IMR-90 (cell line): Measurements from ENCODE around the gene ANAPC5. TPM values are rescaled to one million over a fixed set of nuclear protein-coding genes. Genes with fewer than 3 reads are reported as not detected.

Experiments used
- ATAC-seq: fragments of 200-7000 bp; cut with Tn5 transposase; 2 replicates; pipeline ENCODE4 v1.9.1; 2020; ENCODE audit warnings: low read depth, mild to moderate bottlenecking, moderate library complexity
- BruUV-seq: library from RNA; stranded (reverse); fragments of 400-500 nt; replicated peaks from 2 replicates; lab custom pipeline; 2021; lab: Mats Ljungman, UMichigan
- CTCF ChIA-PET: fragments of 300-600 bp; formaldehyde crosslinking; extraction: SDS; loops from one replicate; lab custom pipeline; 2021; ENCODE audit warnings: antibody characterized with exemption; lab: Yijun Ruan, JAX
- POLR2A ChIA-PET: fragments of 300-600 bp; sonication (Branson Sonifier 250); formaldehyde crosslinking; loops from one replicate; lab custom pipeline; 2022; ENCODE audit warnings: antibody characterized with exemption; ENCODE audit not compliant: unreplicated experiment; lab: Charles Lee
- DNase-seq: peaks from one replicate; pipeline ENCODE4 v3.0.0; 2013
- H2AFZ ChIP-seq: replicated peaks from 2 replicates; pipeline ENCODE3; 2013; ENCODE audit warnings: low read length, mild to moderate bottlenecking; ENCODE audit not compliant: poor library complexity
- H2AK5ac ChIP-seq: 2 replicates; pipeline ENCODE4 v1.6.1; 2013; ENCODE audit warnings: low read depth, low read length, inconsistent platforms
- H2AK9ac ChIP-seq: replicated peaks from 2 replicates; pipeline ENCODE3; 2013; ENCODE audit warnings: mild to moderate bottlenecking, low read depth, low read length, moderate library complexity; ENCODE audit not compliant: poor library complexity
- H2BK120ac ChIP-seq: 2 replicates; pipeline ENCODE4 v1.6.1; 2013; ENCODE audit warnings: low read depth, low read length, inconsistent platforms
- H2BK15ac ChIP-seq: 3 replicates; pipeline ENCODE4 v1.6.1; 2013; ENCODE audit warnings: low read depth, low read length, inconsistent platforms
- H2BK20ac ChIP-seq: 2 replicates; pipeline ENCODE4 v1.6.1; 2013; ENCODE audit warnings: low read depth, mild to moderate bottlenecking, inconsistent platforms, low read length, moderate library complexity
- H2BK5ac ChIP-seq: 2 replicates; pipeline ENCODE4 v1.6.1; 2013; ENCODE audit warnings: mild to moderate bottlenecking, low read depth, low read length, inconsistent platforms; ENCODE audit not compliant: poor library complexity, severe bottlenecking
- H3K14ac ChIP-seq: replicated peaks from 2 replicates; pipeline ENCODE4 v1.6.1; 2013; ENCODE audit warnings: low read depth, low read length, inconsistent platforms
- H3K18ac ChIP-seq: 2 replicates; pipeline ENCODE4 v1.6.1; 2013; ENCODE audit warnings: low read depth, low read length, control low read depth
- H3K23ac ChIP-seq: 2 replicates; pipeline ENCODE4 v1.6.1; 2013; ENCODE audit warnings: low read depth, low read length, inconsistent platforms
- H3K27ac ChIP-seq: 2 replicates; pipeline ENCODE4 v1.5.1; 2013; ENCODE audit warnings: mild to moderate bottlenecking, control low read depth, low read length; ENCODE audit not compliant: insufficient read depth
- H3K27me3 ChIP-seq: 2 replicates; pipeline ENCODE4 v1.6.1; 2013; ENCODE audit warnings: low read length; ENCODE audit not compliant: control insufficient read depth, insufficient read depth
- H3K36me3 ChIP-seq: 2 replicates; pipeline ENCODE4 v1.6.1; 2013; ENCODE audit warnings: low read length, mixed read lengths; ENCODE audit not compliant: control insufficient read depth, insufficient read depth
- H3K4ac ChIP-seq: 2 replicates; pipeline ENCODE4 v1.6.1; 2013; ENCODE audit warnings: low read depth, low read length, inconsistent platforms
- H3K4me1 ChIP-seq: 2 replicates; pipeline ENCODE4 v1.6.1; 2013; ENCODE audit warnings: low read length, mixed read lengths; ENCODE audit not compliant: control insufficient read depth, insufficient read depth
- H3K4me2 ChIP-seq: 2 replicates; pipeline ENCODE4 v1.6.1; 2013; ENCODE audit warnings: low read depth, mild to moderate bottlenecking, control low read depth, low read length, moderate library complexity
- H3K4me3 ChIP-seq: 2 replicates; pipeline ENCODE4 v1.5.1; 2013; ENCODE audit warnings: low read depth, mild to moderate bottlenecking, control low read depth, low read length, moderate library complexity; ENCODE audit not compliant: insufficient read depth
- H3K56ac ChIP-seq: 2 replicates; pipeline ENCODE4 v1.6.1; 2013; ENCODE audit warnings: low read length, inconsistent platforms; ENCODE audit not compliant: insufficient read depth; ENCODE audit errors: extremely low read depth
- H3K79me1 ChIP-seq, 2 experiments: 2 replicates each; pipeline ENCODE4 v1.6.1; 2013; ENCODE audit warnings: low read length in 2 of 2, inconsistent platforms in 1 of 2, low read depth in 1 of 2
- H3K9ac ChIP-seq: 2 replicates; pipeline ENCODE4 v1.6.1; 2013; ENCODE audit warnings: low read depth, low read length, control low read depth
- H3K9me1 ChIP-seq: 2 replicates; pipeline ENCODE4 v1.6.1; 2013; ENCODE audit warnings: low read length, inconsistent platforms; ENCODE audit not compliant: insufficient read depth
- H3K9me3 ChIP-seq: 2 replicates; pipeline ENCODE4 v1.6.1; 2013; ENCODE audit warnings: low read length; ENCODE audit not compliant: control insufficient read depth, insufficient read depth
- H4K20me1 ChIP-seq: 2 replicates; pipeline ENCODE4 v1.6.1; 2013; ENCODE audit warnings: low read length, inconsistent platforms; ENCODE audit not compliant: insufficient read depth
- H4K5ac ChIP-seq: 2 replicates; pipeline ENCODE4 v1.6.1; 2013; ENCODE audit warnings: mild to moderate bottlenecking, low read depth, low read length, control low read depth
- H4K8ac ChIP-seq, 2 experiments: 2 replicates each; pipeline ENCODE4 v1.6.1; 2013; ENCODE audit warnings: low read depth in 2 of 2, low read length in 2 of 2, control low read depth in 1 of 2, inconsistent platforms in 1 of 2
- H4K91ac ChIP-seq: 2 replicates; pipeline ENCODE4 v1.6.1; 2013; ENCODE audit warnings: low read depth, low read length, inconsistent platforms; ENCODE audit not compliant: insufficient read depth
- BHLHE40 ChIP-seq: fragments of 150-350 bp; IDR thresholded peaks from 2 replicates; pipeline ENCODE4 v1.6.1; 2016; ENCODE audit warnings: mild to moderate bottlenecking, low read depth, low read length
- CHD1 ChIP-seq: IDR thresholded peaks from 2 replicates; pipeline ENCODE4 v1.6.1; 2012; ENCODE audit warnings: low read depth, low read length, improper control_type of control experiment
- MAZ ChIP-seq: IDR thresholded peaks from 2 replicates; pipeline ENCODE4 v1.6.1; 2012; ENCODE audit warnings: low read depth, mild to moderate bottlenecking, low read length, improper control_type of control experiment, moderate library complexity, borderline replicate concordance
- WGBS, 2 experiments: methylation state at CpG; one replicate each; pipeline versions ENCODE4 v1.1.5 to v1.1.7; 2013; ENCODE audit warnings: missing lambda C conversion rate in 2 of 2; ENCODE audit not compliant: insufficient read length in 1 of 2; ENCODE audit errors: extremely low coverage in 2 of 2; 5-methylcytosine and 5-hydroxymethylcytosine counted together
- dilution Hi-C: fragments of 300-500 bp; cut with HindIII; formaldehyde crosslinking; loops from one replicate; pipeline ENCODE4 v1.14.3; 2018; ENCODE audit warnings: low sequenced_read_pairs; ENCODE audit not compliant: unreplicated experiment
- in situ Hi-C: fragments of 300-500 bp; cut with MboI; formaldehyde crosslinking; loops from 3 replicates; pipeline ENCODE4 v1.14.3; 2019; ENCODE audit warnings: low sequenced_read_pairs, inconsistent platforms, mixed read lengths
- intact Hi-C: fragments of 100-400 bp; cut with micrococcal nuclease; formaldehyde crosslinking; loops from 2 replicates; pipeline ENCODE4 v1.10.0; 2022
- polyA plus RNA-seq, 3 experiments: library from polyadenylated mRNA; depleted of rRNA; stranded (reverse); fragments of >200 nt; gene quantifications; 2 replicates each; pipeline ENCODE4 v1.2.3, GENCODE V29; 2012; ENCODE audit warnings: low replicate concordance in 1 of 3
- total RNA-seq: library from RNA; depleted of rRNA; stranded (reverse); fragments of >200 nt; gene quantifications from 2 replicates; pipeline ENCODE4 v1.2.3, GENCODE V29; 2012

The ANAPC5 gene
- total and polyA plus RNA-seq, 2 of the 4 experiments (the other 2 are of a cell fraction): 157 to 211 TPM

DNA sequence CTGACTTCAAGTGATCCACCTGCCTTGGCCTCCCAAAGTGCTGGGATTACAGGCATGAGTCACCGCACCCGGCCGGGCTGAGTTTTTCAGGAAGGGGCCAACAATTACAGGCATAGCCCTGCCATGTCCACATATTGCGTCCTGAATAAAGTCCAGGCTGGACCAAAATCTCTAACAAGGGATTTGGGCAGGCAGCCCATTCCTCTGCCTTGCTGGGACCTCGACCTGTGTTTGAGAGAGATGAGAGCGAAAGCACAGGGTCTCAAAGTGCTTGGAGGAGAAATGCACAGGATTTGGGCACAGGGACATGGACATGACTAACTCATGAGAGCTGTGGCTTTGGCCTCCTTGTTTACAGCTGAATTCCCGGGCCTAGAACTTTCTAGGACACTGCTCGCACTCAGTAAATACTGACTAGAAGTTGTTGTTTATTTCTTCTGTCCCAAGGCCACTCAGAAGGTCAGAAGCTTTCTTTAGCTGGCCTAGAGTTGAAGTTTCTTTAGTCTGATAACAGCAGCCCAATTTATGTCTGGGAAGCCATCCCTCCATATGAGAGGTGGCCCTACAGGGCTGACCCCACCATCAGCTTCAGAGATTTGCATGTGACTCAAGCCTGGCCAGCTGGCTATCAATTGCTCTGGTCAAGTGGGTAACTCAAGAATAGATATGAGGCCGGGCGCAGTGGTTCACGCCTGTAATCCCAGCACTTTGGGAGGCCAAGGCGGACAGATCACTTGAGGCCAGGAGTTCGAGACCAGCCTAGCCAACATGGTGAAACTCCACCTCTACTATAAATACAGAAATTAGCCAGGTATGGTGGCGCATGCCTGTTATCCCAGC is 67.4 kb downstream of the ANAPC5 start:
- no TSS peak for BruUV-seq
- no peak overlapping the region for H3K27ac ChIP-seq

More for the DNA sequence above, 67.4 kb downstream of the ANAPC5 start:
- H2BK120ac ChIP-seq: no peak overlapping the region
- ChIA-PET CTCF (no interaction called here), POLR2A (no interaction called here)
- H4K20me1 ChIP-seq: peaks cover 33% of the 10 kb centered on the region
- H3K36me3 ChIP-seq: peaks cover 4% of the 10 kb centered on the region
- H4K5ac ChIP-seq: no peak overlapping the region
- DNase-seq (peak; percentile 19), ATAC-seq (peak; percentile 68)
- H3K4ac ChIP-seq: no peak overlapping the region
- 88% methylated on average over 5 of the region's 14 CpGs; no CpG with 5 or more reads in 1 of the 2 experiments for WGBS, 2 experiments
- dilution Hi-C loops (no loop called here), intact Hi-C loops (no loop called here), in situ Hi-C loops (no loop called here)
- H2AK5ac ChIP-seq: no peak overlapping the region
- no peak overlapping the region for H3K14ac ChIP-seq
- no peak overlapping the region for H3K4me3 ChIP-seq
- no peak overlapping the region for H4K8ac ChIP-seq
- H3K4me2 ChIP-seq: no peak overlapping the region
- no peak overlapping the region for H3K9ac ChIP-seq
- peaks cover 10% of the 10 kb centered on the region; the same call in 1 of the 2 replicates for H3K4me1 ChIP-seq
- H3K79me1 ChIP-seq: peaks cover 20 to 67% of the 10 kb centered on the region in 2 experiments
- no peak for TF ChIP-seq BHLHE40
- TF ChIP-seq CHD1: no peak
- no peak for TF ChIP-seq MAZ
- H3K23ac ChIP-seq: no peak overlapping the region
- no peaks in the 10 kb centered on the region for H3K27me3 ChIP-seq
- H4K91ac ChIP-seq: no peak overlapping the region
- no peak overlapping the region for H3K18ac ChIP-seq
- no peak overlapping the region for H2AFZ ChIP-seq
- H3K9me3 ChIP-seq: no peaks in the 10 kb centered on the region
- no peak overlapping the region for H3K56ac ChIP-seq
- H3K9me1 ChIP-seq: peaks cover 8% of the 10 kb centered on the region
- H2BK20ac ChIP-seq: no peak overlapping the region
- no peak overlapping the region for H2BK5ac ChIP-seq
- no peak overlapping the region for H2AK9ac ChIP-seq
- no peak overlapping the region for H2BK15ac ChIP-seq
